Measurements from ENCODE around the gene RBM33.
"Not testable (repeated sequence)": the region's sequence is repeated elsewhere in the genome, so short reads cannot be mapped to it uniquely, and the experiment has no call there.

The RBM33 gene

GRCh38 chr7:155665079-155665956 is 20.9 kb downstream of the RBM33 start:
- DNase-seq (ENCODE audit: low spot score): no peak

GRCh38 chr7:155665957-155666287 is 21.5 kb downstream of the RBM33 start:
- peak; percentile 62 for DNase-seq (ENCODE audit: low spot score)

- no peak for DNase-seq (ENCODE audit: low spot score)
Measured at GRCh38 chr7:155667241-155667829, 22.9 kb downstream of the RBM33 start.

GRCh38 chr7:155669717-155670505 is 25.4 kb downstream of the RBM33 start:
- no peak for DNase-seq (ENCODE audit: low spot score)

- no peak for DNase-seq (ENCODE audit: low spot score)
Measured at GRCh38 chr7:155670521-155670920, 26.1 kb downstream of the RBM33 start.

GRCh38 chr7:155674556-155674955 is 30.1 kb downstream of the RBM33 start:
- DNase-seq (ENCODE audit: low spot score): no peak

GRCh38 chr7:155676052-155676451 is 31.6 kb downstream of the RBM33 start:
- no peak for DNase-seq (ENCODE audit: low spot score)

- no peak for DNase-seq (ENCODE audit: low spot score)
Measured at GRCh38 chr7:155677688-155678087, 33.2 kb downstream of the RBM33 start.

- no peak for DNase-seq (ENCODE audit: low spot score)
Measured at GRCh38 chr7:155680124-155680523, 35.7 kb downstream of the RBM33 start.

GRCh38 chr7:155680864-155681263 is 36.4 kb downstream of the RBM33 start:
- no peak for DNase-seq (ENCODE audit: low spot score)

GRCh38 chr7:155681663-155682062 is 37.2 kb downstream of the RBM33 start:
- no peak for DNase-seq (ENCODE audit: low spot score)

- no peak for DNase-seq (ENCODE audit: low spot score)
Measured at GRCh38 chr7:155682484-155682883, 38.0 kb downstream of the RBM33 start.

GRCh38 chr7:155683098-155683497 is 38.6 kb downstream of the RBM33 start:
- DNase-seq (ENCODE audit: low spot score): no peak

- DNase-seq (ENCODE audit: low spot score): no peak
Measured at GRCh38 chr7:155683714-155684113, 39.3 kb downstream of the RBM33 start.

GRCh38 chr7:155684543-155684942 is 40.1 kb downstream of the RBM33 start:
- DNase-seq (ENCODE audit: low spot score): no peak

- no peak for DNase-seq (ENCODE audit: low spot score)
Measured at GRCh38 chr7:155685070-155685790, 40.8 kb downstream of the RBM33 start.

GRCh38 chr7:155685791-155686160 is 41.3 kb downstream of the RBM33 start:
- no peak for DNase-seq (ENCODE audit: low spot score)

GRCh38 chr7:155686620-155687324 is 42.3 kb downstream of the RBM33 start:
- DNase-seq (ENCODE audit: low spot score): not testable (repeated sequence)

- not testable (repeated sequence) for DNase-seq (ENCODE audit: low spot score)
Measured at GRCh38 chr7:155688237-155688636, 43.8 kb downstream of the RBM33 start.

- DNase-seq (ENCODE audit: low spot score): not testable (repeated sequence)
Measured at GRCh38 chr7:155690655-155691054, 46.2 kb downstream of the RBM33 start.

- no peak for DNase-seq (ENCODE audit: low spot score)
Measured at GRCh38 chr7:155692317-155692716, 47.9 kb downstream of the RBM33 start.

- DNase-seq (ENCODE audit: low spot score): no peak
Measured at GRCh38 chr7:155693826-155694225, 49.4 kb downstream of the RBM33 start.
